Mucosa of descending colon (tissue), 3 donors: Measurements from ENCODE around the gene FSD2. TPM values are rescaled to one million over a fixed set of nuclear protein-coding genes. Genes with fewer than 3 reads are reported as not detected.

Experiments used
- total RNA-seq, 3 donors: library from RNA; stranded (reverse); fragmentation: NEBNext Ultra II Directional in 2 of 3; extraction: Animal tissue kit (Norgen Biotek cat#: 25700) in 2 of 3; gene quantifications; one replicate each; pipeline versions ENCODE4 v1.2.1 to v1.2.4, GENCODE V29; 2021 to 2023
- donor health status: DM: no; HTN: no; CAD: no; lungs with moderate emphysema.
- donor health status: DM: no; HTN: no; CAD: no.
- donor health status: DM: no; HTN: yes; CAD: no.

Gene FSD2
- total RNA-seq, 3 donors from 2014 or later = not detected

Other genes starting within 250 kb of the FSD2 start
- gene CPEB1, start 158.7 kb downstream of the FSD2 start, total RNA-seq = 10 to 100 TPM in 1 of 3 donors, 1 to 10 TPM in 1, under 1 TPM in 1; 0.61 to 11.8 (median 1.4) TPM
- gene AP3B2, start 96.2 kb downstream of the FSD2 start, total RNA-seq = 1 to 10 TPM in 2 of 3 donors, under 1 TPM in 1; 0.67 to 5.4 (median 1.9) TPM
- gene WHAMM, start 3.6 kb upstream of the FSD2 start, total RNA-seq = 10 to 100 TPM; 10.8 to 13.2 (median 11.4) TPM
- gene HOMER2, start 146.7 kb upstream of the FSD2 start, total RNA-seq = 10 to 100 TPM in 1 of 3 donors, 1 to 10 TPM in 2; 1.9 to 16.3 (median 2.1) TPM
- gene RAMAC, start 180.1 kb upstream of the FSD2 start, total RNA-seq = 10 to 100 TPM; 19.5 to 23.9 (median 20.6) TPM
- gene C15orf40, start 205.6 kb upstream of the FSD2 start, total RNA-seq = 10 to 100 TPM; 21.4 to 24.6 (median 23.0) TPM